Skeletal muscle cell (primary cell): ENCODE data around the gene PCDHGA3.
"Not testable (repeated sequence)": the region's sequence is repeated elsewhere in the genome, so short reads cannot be mapped to it uniquely, and the experiment has no call there.

Experiments used
- DNase-seq: peaks from one replicate; pipeline ENCODE4 v3.0.0-alpha.2; 2010; ENCODE audit warnings: low read depth
- H3K4me3 ChIP-seq: 2 replicates; pipeline ENCODE4 v1.5.1; 2011; ENCODE audit warnings: low read depth, mild to moderate bottlenecking, control low read depth, low read length, moderate library complexity

PCDHGA3 gene

GRCh38 chr5:141343242-141343952 is at the start of gene PCDHGA3:
Gene PCDHGA3 (plus strand): TSS chr5:141343829. CDS start chr5:141344034, 205 bp downstream.
- no peak for DNase-seq

GRCh38 chr5:141298376-141298775 is 45.3 kb upstream of the PCDHGA3 start:
- no peak for DNase-seq

More at GRCh38 chr5:141343242-141343952, at the start of gene PCDHGA3:
- peak within 1 kb of the TSS; percentile 45 for H3K4me3 ChIP-seq

GRCh38 chr5:141303756-141304155 is 39.9 kb upstream of the PCDHGA3 start, which contains the start of gene SLC25A2:
Gene SLC25A2 (minus strand): TSS chr5:141304049. CDS start chr5:141303865, 184 bp downstream.
- DNase-seq = no peak
- no peak within 1 kb of the TSS for H3K4me3 ChIP-seq

More at GRCh38 chr5:141298376-141298775, 45.3 kb upstream of the PCDHGA3 start:
- no peak overlapping the region for H3K4me3 ChIP-seq

GRCh38 chr5:141306630-141307029 is 37.0 kb upstream of the PCDHGA3 start:
- no peak overlapping the region for H3K4me3 ChIP-seq

GRCh38 chr5:141313711-141314110 is 29.9 kb upstream of the PCDHGA3 start:
- no peak for DNase-seq
- no peak overlapping the region for H3K4me3 ChIP-seq

More at GRCh38 chr5:141306630-141307029, 37.0 kb upstream of the PCDHGA3 start:
- no peak for DNase-seq

- H3K4me3 ChIP-seq, DNase-seq: not testable (repeated sequence)
These were observed 26.7 kb upstream of the PCDHGA3 start for GRCh38 chr5:141316963-141317362.

- H3K4me3 ChIP-seq = no peak overlapping the region
- DNase-seq = no peak
These were observed 24.4 kb upstream of the PCDHGA3 start for GRCh38 chr5:141319202-141319601.

GRCh38 chr5:141319699-141320098 is 23.9 kb upstream of the PCDHGA3 start:
- no peak for DNase-seq
- peak overlapping the region; percentile 75 for H3K4me3 ChIP-seq

GRCh38 chr5:141320225-141321169 is 23.1 kb upstream of the PCDHGA3 start, which contains the start of gene TAF7:
Gene TAF7 (minus strand): TSS chr5:141320784. CDS start chr5:141320044, 740 bp downstream.
- H3K4me3 ChIP-seq = peak within 1 kb of the TSS; percentile 75
- peak; percentile 74 for DNase-seq

GRCh38 chr5:141322261-141322660 is 21.4 kb upstream of the PCDHGA3 start:
- no peak for DNase-seq

GRCh38 chr5:141326088-141326854 is 17.4 kb upstream of the PCDHGA3 start:
- no peak for DNase-seq
- H3K4me3 ChIP-seq = peak overlapping the region; percentile 52

More at GRCh38 chr5:141322261-141322660, 21.4 kb upstream of the PCDHGA3 start:
- no peak overlapping the region for H3K4me3 ChIP-seq

GRCh38 chr5:141328231-141328630 is 15.4 kb upstream of the PCDHGA3 start:
- DNase-seq = no peak
- H3K4me3 ChIP-seq = no peak overlapping the region

- peak within 1 kb of the TSS; percentile 46 for H3K4me3 ChIP-seq
- DNase-seq = no peak
These were observed 13.1 kb upstream of the PCDHGA3 start, which contains the start of gene PCDHGA1 for GRCh38 chr5:141330299-141331080. Gene PCDHGA1 (plus strand): TSS chr5:141330514.

GRCh38 chr5:141332571-141332970 is 11.1 kb upstream of the PCDHGA3 start:
- not testable (repeated sequence) for DNase-seq

GRCh38 chr5:141338538-141339306 is 4.9 kb upstream of the PCDHGA3 start, which contains the start of gene PCDHGA2:
Gene PCDHGA2 (plus strand): TSS chr5:141338760.
- H3K4me3 ChIP-seq = peak within 1 kb of the TSS; percentile 41
- DNase-seq = no peak

More at GRCh38 chr5:141332571-141332970, 11.1 kb upstream of the PCDHGA3 start:
- H3K4me3 ChIP-seq = not testable (repeated sequence)

- not testable (repeated sequence) for H3K4me3 ChIP-seq, DNase-seq
These were observed 2.8 kb upstream of the PCDHGA3 start for GRCh38 chr5:141340781-141341354.

- DNase-seq = no peak
- no peak overlapping the region for H3K4me3 ChIP-seq
These were observed 856 bp upstream of the PCDHGA3 start for GRCh38 chr5:141342773-141343172.
